Measurements from ENCODE around the gene CRIP2.

- TF ChIP-seq EZH2phosphoT487 (IDR thresholded peaks at IDR 0.05; ENCODE audit: unreplicated experiment): no peak
- no peak for TF ChIP-seq CTCF (conservative IDR thresholded peaks at IDR 0.05; ENCODE audit: low read depth in 2 of 2)
- TF ChIP-seq EZH2 (IDR thresholded peaks at IDR 0.05; ENCODE audit: low read depth, unreplicated experiment): peak; percentile 45
- TF ChIP-seq, protein P1, sequence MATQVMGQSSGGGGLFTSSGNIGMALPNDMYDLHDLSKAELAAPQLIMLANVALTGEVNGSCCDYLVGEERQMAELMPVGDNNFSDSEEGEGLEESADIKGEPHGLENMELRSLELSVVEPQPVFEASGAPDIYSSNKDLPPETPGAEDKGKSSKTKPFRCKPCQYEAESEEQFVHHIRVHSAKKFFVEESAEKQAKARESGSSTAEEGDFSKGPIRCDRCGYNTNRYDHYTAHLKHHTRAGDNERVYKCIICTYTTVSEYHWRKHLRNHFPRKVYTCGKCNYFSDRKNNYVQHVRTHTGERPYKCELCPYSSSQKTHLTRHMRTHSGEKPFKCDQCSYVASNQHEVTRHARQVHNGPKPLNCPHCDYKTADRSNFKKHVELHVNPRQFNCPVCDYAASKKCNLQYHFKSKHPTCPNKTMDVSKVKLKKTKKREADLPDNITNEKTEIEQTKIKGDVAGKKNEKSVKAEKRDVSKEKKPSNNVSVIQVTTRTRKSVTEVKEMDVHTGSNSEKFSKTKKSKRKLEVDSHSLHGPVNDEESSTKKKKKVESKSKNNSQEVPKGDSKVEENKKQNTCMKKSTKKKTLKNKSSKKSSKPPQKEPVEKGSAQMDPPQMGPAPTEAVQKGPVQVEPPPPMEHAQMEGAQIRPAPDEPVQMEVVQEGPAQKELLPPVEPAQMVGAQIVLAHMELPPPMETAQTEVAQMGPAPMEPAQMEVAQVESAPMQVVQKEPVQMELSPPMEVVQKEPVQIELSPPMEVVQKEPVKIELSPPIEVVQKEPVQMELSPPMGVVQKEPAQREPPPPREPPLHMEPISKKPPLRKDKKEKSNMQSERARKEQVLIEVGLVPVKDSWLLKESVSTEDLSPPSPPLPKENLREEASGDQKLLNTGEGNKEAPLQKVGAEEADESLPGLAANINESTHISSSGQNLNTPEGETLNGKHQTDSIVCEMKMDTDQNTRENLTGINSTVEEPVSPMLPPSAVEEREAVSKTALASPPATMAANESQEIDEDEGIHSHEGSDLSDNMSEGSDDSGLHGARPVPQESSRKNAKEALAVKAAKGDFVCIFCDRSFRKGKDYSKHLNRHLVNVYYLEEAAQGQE (IDR thresholded peaks at IDR 0.05; ENCODE audit: unreplicated experiment): no peak
- no peak for TF ChIP-seq POLR2AphosphoS5 (IDR thresholded peaks at IDR 0.05; ENCODE audit: low read depth)
- TF ChIP-seq JUNB (IDR thresholded peaks at IDR 0.05; ENCODE audit: unreplicated experiment): no peak
These were observed 52.3 kb downstream of the CRIP2 start for GRCh38 chr14:105526776-105527380.

Data from GM23338 (cell line).